Effector memory CD4-positive, alpha-beta T cell (primary cell): ENCODE data around the gene CDC42BPA.
"Not testable (repeated sequence)": the region's sequence is repeated elsewhere in the genome, so short reads cannot be mapped to it uniquely, and the experiment has no call there.

Source experiments
- DNase-seq, 3 donors: peaks; one replicate each; pipeline ENCODE4 v3.0.0-alpha.2; 2020
- H3K27ac ChIP-seq: 2 replicates; pipeline ENCODE4 v1.7.0; 2013; ENCODE audit warnings: mild to moderate bottlenecking, low read length, moderate library complexity; ENCODE audit not compliant: insufficient read depth, poor library complexity, severe bottlenecking
- H3K27me3 ChIP-seq: replicated peaks from 2 replicates; pipeline ENCODE4 v1.7.0; 2013; ENCODE audit warnings: mild to moderate bottlenecking, low read length; ENCODE audit not compliant: insufficient read depth, control insufficient read depth, poor library complexity, severe bottlenecking
- H3K36me3 ChIP-seq: 2 replicates; pipeline ENCODE4 v1.7.0; 2013; ENCODE audit warnings: mild to moderate bottlenecking, low read length, moderate library complexity; ENCODE audit not compliant: control insufficient read depth, insufficient read depth
- H3K4me1 ChIP-seq: 2 replicates; pipeline ENCODE4 v1.7.0; 2013; ENCODE audit warnings: low read length, mild to moderate bottlenecking; ENCODE audit not compliant: control insufficient read depth, insufficient read depth, poor library complexity, severe bottlenecking
- H3K4me3 ChIP-seq: 2 replicates; pipeline ENCODE4 v1.7.0; 2013; ENCODE audit warnings: low read length, low read depth, mild to moderate bottlenecking; ENCODE audit not compliant: insufficient read depth, poor library complexity, severe bottlenecking
- H3K9me3 ChIP-seq: 2 replicates; pipeline ENCODE4 v1.7.0; 2013; ENCODE audit warnings: mild to moderate bottlenecking, low read length, moderate library complexity; ENCODE audit not compliant: control insufficient read depth

CDC42BPA gene

GRCh38 chr1:227297073-227297793 is 21.1 kb downstream of the CDC42BPA start:
- no peak for DNase-seq
- no peaks in the 10 kb centered on the region for H3K4me1 ChIP-seq
- H3K27ac ChIP-seq, result no peak overlapping the region
- H3K27me3 ChIP-seq, result peaks cover 4% of the 10 kb centered on the region
- no peak overlapping the region for H3K4me3 ChIP-seq
- no peaks in the 10 kb centered on the region for H3K36me3 ChIP-seq
- no peaks in the 10 kb centered on the region for H3K9me3 ChIP-seq

GRCh38 chr1:227295609-227296008 is 22.7 kb downstream of the CDC42BPA start:
- H3K9me3 ChIP-seq, result no peaks in the 10 kb centered on the region
- H3K4me1 ChIP-seq, result no peaks in the 10 kb centered on the region
- no peaks in the 10 kb centered on the region for H3K36me3 ChIP-seq
- H3K27ac ChIP-seq, result no peak overlapping the region
- H3K4me3 ChIP-seq, result no peak overlapping the region
- peaks cover 4% of the 10 kb centered on the region for H3K27me3 ChIP-seq
- no peak for DNase-seq

- H3K4me3 ChIP-seq, result no peak overlapping the region
- no peak for DNase-seq
- no peak overlapping the region for H3K27ac ChIP-seq
- no peaks in the 10 kb centered on the region for H3K9me3 ChIP-seq
- no peaks in the 10 kb centered on the region for H3K27me3 ChIP-seq
- H3K36me3 ChIP-seq, result no peaks in the 10 kb centered on the region
- no peaks in the 10 kb centered on the region for H3K4me1 ChIP-seq
These were observed 32.5 kb downstream of the CDC42BPA start for GRCh38 chr1:227285745-227286144.

GRCh38 chr1:227281371-227281770 is 36.9 kb downstream of the CDC42BPA start:
- Histone ChIP-seq H3K9me3 (no peaks in the 10 kb centered on the region), H3K36me3 (no peaks in the 10 kb centered on the region), H3K4me3 (no peak overlapping the region), H3K27ac (no peak overlapping the region), H3K27me3 (no peaks in the 10 kb centered on the region), H3K4me1 (no peaks in the 10 kb centered on the region)
- DNase-seq, result no peak

GRCh38 chr1:227280836-227281235 is 37.5 kb downstream of the CDC42BPA start:
- DNase-seq, result no peak
- Histone ChIP-seq H3K36me3 (no peaks in the 10 kb centered on the region), H3K4me3 (no peak overlapping the region), H3K4me1 (no peaks in the 10 kb centered on the region), H3K27me3 (no peaks in the 10 kb centered on the region), H3K9me3 (no peaks in the 10 kb centered on the region), H3K27ac (no peak overlapping the region)

- not testable (repeated sequence) for H3K27ac ChIP-seq, H3K4me1 ChIP-seq, H3K9me3 ChIP-seq, H3K4me3 ChIP-seq, H3K27me3 ChIP-seq, H3K36me3 ChIP-seq, DNase-seq
These were observed 42.1 kb downstream of the CDC42BPA start for GRCh38 chr1:227276156-227276693.

GRCh38 chr1:227273557-227273956 is 44.7 kb downstream of the CDC42BPA start:
- Histone ChIP-seq H3K36me3 (no peaks in the 10 kb centered on the region), H3K4me1 (no peaks in the 10 kb centered on the region), H3K27ac (no peak overlapping the region), H3K27me3 (peaks cover 3% of the 10 kb centered on the region), H3K9me3 (no peaks in the 10 kb centered on the region), H3K4me3 (no peak overlapping the region)
- DNase-seq, result no peak

GRCh38 chr1:227272428-227272827 is 45.9 kb downstream of the CDC42BPA start:
- no peak overlapping the region for H3K27ac ChIP-seq
- H3K27me3 ChIP-seq, result peaks cover 3% of the 10 kb centered on the region
- H3K4me1 ChIP-seq, result no peaks in the 10 kb centered on the region
- H3K4me3 ChIP-seq, result no peak overlapping the region
- H3K36me3 ChIP-seq, result no peaks in the 10 kb centered on the region
- no peaks in the 10 kb centered on the region for H3K9me3 ChIP-seq
- no peak for DNase-seq

- H3K36me3 ChIP-seq, result no peaks in the 10 kb centered on the region
- peaks cover 3% of the 10 kb centered on the region for H3K27me3 ChIP-seq
- no peak overlapping the region for H3K27ac ChIP-seq
- no peaks in the 10 kb centered on the region for H3K4me1 ChIP-seq
- no peak for DNase-seq
- H3K9me3 ChIP-seq, result no peaks in the 10 kb centered on the region
- no peak overlapping the region for H3K4me3 ChIP-seq
These were observed 47.7 kb downstream of the CDC42BPA start for GRCh38 chr1:227270554-227270953.

GRCh38 chr1:227268943-227269342 is 49.3 kb downstream of the CDC42BPA start:
- no peak overlapping the region for H3K27ac ChIP-seq
- peaks cover 3% of the 10 kb centered on the region for H3K27me3 ChIP-seq
- no peaks in the 10 kb centered on the region for H3K4me1 ChIP-seq
- no peak overlapping the region for H3K4me3 ChIP-seq
- no peak for DNase-seq
- no peaks in the 10 kb centered on the region for H3K9me3 ChIP-seq
- no peaks in the 10 kb centered on the region for H3K36me3 ChIP-seq
